ENCODE results near the gene FANCM. TPM values are rescaled to one million over a fixed set of nuclear protein-coding genes. Genes with fewer than 3 reads are reported as not detected.
"Not testable (repeated sequence)": the region's sequence is repeated elsewhere in the genome, so short reads cannot be mapped to it uniquely, and the experiment has no call there.

FANCM gene
- total RNA-seq, 1 experiment from 2014 or later = 6.6 TPM

GRCh38 chr14:45212231-45212630 is 76.5 kb downstream of the FANCM start:
- H3K27ac ChIP-seq (ENCODE audit: low read length) = no peak overlapping the region
- no TSS peak for BruUV-seq (replicated peaks)
- in situ Hi-C loops (cut with HindIII; ENCODE audit: low pct_unique_long_range_greater_than_20kb, low sequenced_read_pairs) (no loop called here), intact Hi-C loops (cut with micrococcal nuclease; ENCODE audit: unreplicated experiment) (no loop called here)
- DNase-seq (ENCODE audit: low read depth, low spot score) (no peak), ATAC-seq (no peak)
- CTCF ChIA-PET = no interaction called here
- H3K27me3 ChIP-seq (ENCODE audit: control insufficient read depth, insufficient read depth, low read length) = no peaks in the 10 kb centered on the region
- TF ChIP-seq TCF7L2 (IDR thresholded peaks at IDR 0.05; ENCODE audit: low read depth, low read length) (no peak), CTCF (IDR thresholded peaks at IDR 0.05) (no peak), REST (IDR thresholded peaks at IDR 0.05; ENCODE audit: insufficient read depth in 1 of 2, low read depth in 2 of 2, low read length in 1 of 2) (no peak), POLR2AphosphoS5 (IDR thresholded peaks at IDR 0.05; ENCODE audit: low read depth, low read length) (no peak), SIN3A (IDR thresholded peaks at IDR 0.05; ENCODE audit: borderline replicate concordance, insufficient read depth, low read depth, low read length) (no peak)
- peaks cover 9% of the 10 kb centered on the region for H3K36me3 ChIP-seq (ENCODE audit: control insufficient read depth, insufficient read depth, low read length)
- H3K4me3 ChIP-seq (ENCODE audit: low read depth in 2 of 2, low read length in 2 of 2) = no peak overlapping the region
- no peaks in the 10 kb centered on the region for H3K4me1 ChIP-seq (ENCODE audit: control insufficient read depth, insufficient read depth, low read length)
- POLR2A ChIA-PET = no interaction called here
- no peaks in the 10 kb centered on the region for H3K9me3 ChIP-seq (ENCODE audit: control insufficient read depth, insufficient read depth, low read depth, low read length)

GRCh38 chr14:45213716-45214115 is 78.0 kb downstream of the FANCM start:
- ATAC-seq; intact Hi-C loops (cut with micrococcal nuclease; ENCODE audit: unreplicated experiment); H3K9me3 ChIP-seq (ENCODE audit: control insufficient read depth, insufficient read depth, low read depth, low read length); H3K4me1 ChIP-seq (ENCODE audit: control insufficient read depth, insufficient read depth, low read length); BruUV-seq (replicated peaks); CTCF ChIA-PET; H3K36me3 ChIP-seq (ENCODE audit: control insufficient read depth, insufficient read depth, low read length); DNase-seq (ENCODE audit: low read depth, low spot score); H3K27me3 ChIP-seq (ENCODE audit: control insufficient read depth, insufficient read depth, low read length); POLR2A ChIA-PET; in situ Hi-C loops (cut with HindIII; ENCODE audit: low pct_unique_long_range_greater_than_20kb, low sequenced_read_pairs); H3K27ac ChIP-seq (ENCODE audit: low read length); H3K4me3 ChIP-seq (ENCODE audit: low read depth in 2 of 2, low read length in 2 of 2): not testable (repeated sequence)

- H3K4me3 ChIP-seq (ENCODE audit: low read depth in 2 of 2, low read length in 2 of 2); in situ Hi-C loops (cut with HindIII; ENCODE audit: low pct_unique_long_range_greater_than_20kb, low sequenced_read_pairs); POLR2A ChIA-PET; BruUV-seq (replicated peaks); DNase-seq (ENCODE audit: low read depth, low spot score); H3K36me3 ChIP-seq (ENCODE audit: control insufficient read depth, insufficient read depth, low read length); CTCF ChIA-PET; H3K9me3 ChIP-seq (ENCODE audit: control insufficient read depth, insufficient read depth, low read depth, low read length); intact Hi-C loops (cut with micrococcal nuclease; ENCODE audit: unreplicated experiment); H3K27ac ChIP-seq (ENCODE audit: low read length); ATAC-seq; H3K4me1 ChIP-seq (ENCODE audit: control insufficient read depth, insufficient read depth, low read length); H3K27me3 ChIP-seq (ENCODE audit: control insufficient read depth, insufficient read depth, low read length): not testable (repeated sequence)
Observed at GRCh38 chr14:45214341-45214740, 78.6 kb downstream of the FANCM start.

Measured in Panc1 (cell line).